Uterus (tissue), 2 donors: ENCODE data around the gene AK1.

Source experiments
- POLR2A ChIP-seq, 2 donors: fragments of 450-650 bp; IDR thresholded peaks; one replicate each; pipeline ENCODE4 v1.6.1; 2016; ENCODE audit warnings: antibody characterized with exemption in 2 of 2, mild to moderate bottlenecking in 1 of 2, moderate library complexity in 1 of 2
- TF ChIP-seq, protein P1 (sequence below), 4 experiments: fragments of 200-600 bp in 2 of 4; fragments of 450-650 bp in 2 of 4; sonication (generic) in 2 of 4; IDR thresholded peaks; one replicate each; pipeline ENCODE4 v1.5.1; 2016 to 2019; ENCODE audit warnings: antibody characterized with exemption in 4 of 4, mild to moderate bottlenecking in 2 of 4, moderate library complexity in 1 of 4

DNA sequence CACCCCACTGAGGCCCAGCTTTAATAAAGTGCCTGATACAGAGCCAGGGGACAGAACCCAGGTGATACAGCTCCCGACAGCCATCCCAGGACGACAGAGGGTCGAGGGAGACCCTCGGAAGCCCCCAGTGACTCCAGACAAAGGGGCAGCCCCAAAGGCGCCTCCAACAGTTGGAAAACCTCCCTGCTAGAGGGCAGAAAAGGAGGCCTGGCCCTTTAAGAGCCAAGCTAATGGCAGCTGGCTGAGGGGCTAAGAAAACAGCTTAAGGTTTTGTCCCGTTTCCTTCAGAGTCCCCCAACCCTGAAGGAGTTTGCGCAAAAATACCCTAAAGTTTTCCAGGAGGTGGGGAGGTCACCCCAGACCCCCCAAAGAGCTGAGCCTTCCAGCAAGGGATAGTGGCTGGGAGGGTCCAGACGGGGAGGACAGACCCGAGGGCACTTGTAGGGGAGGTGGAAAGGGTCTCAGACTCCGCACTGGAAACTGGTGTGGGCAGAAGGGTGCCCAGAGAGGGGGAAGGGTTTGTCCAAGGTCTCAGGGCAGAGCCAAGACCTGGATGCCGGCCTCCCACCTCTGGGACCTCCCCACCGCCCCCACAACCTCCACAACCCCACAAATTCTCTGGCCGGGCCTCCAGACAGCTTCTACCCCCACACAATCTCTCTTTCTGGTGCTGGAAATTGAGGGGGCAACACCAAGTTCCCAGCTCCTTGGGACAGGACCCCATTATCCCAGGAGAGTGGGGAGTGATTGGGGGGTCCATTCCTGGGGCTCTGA is 8.2 kb upstream of the AK1 start:
- TF ChIP-seq, protein P1, sequence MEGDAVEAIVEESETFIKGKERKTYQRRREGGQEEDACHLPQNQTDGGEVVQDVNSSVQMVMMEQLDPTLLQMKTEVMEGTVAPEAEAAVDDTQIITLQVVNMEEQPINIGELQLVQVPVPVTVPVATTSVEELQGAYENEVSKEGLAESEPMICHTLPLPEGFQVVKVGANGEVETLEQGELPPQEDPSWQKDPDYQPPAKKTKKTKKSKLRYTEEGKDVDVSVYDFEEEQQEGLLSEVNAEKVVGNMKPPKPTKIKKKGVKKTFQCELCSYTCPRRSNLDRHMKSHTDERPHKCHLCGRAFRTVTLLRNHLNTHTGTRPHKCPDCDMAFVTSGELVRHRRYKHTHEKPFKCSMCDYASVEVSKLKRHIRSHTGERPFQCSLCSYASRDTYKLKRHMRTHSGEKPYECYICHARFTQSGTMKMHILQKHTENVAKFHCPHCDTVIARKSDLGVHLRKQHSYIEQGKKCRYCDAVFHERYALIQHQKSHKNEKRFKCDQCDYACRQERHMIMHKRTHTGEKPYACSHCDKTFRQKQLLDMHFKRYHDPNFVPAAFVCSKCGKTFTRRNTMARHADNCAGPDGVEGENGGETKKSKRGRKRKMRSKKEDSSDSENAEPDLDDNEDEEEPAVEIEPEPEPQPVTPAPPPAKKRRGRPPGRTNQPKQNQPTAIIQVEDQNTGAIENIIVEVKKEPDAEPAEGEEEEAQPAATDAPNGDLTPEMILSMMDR (IDR thresholded peaks at IDR 0.05): no peak
- no peak for TF ChIP-seq POLR2A (IDR thresholded peaks at IDR 0.05)
